Measurements from ENCODE around the gene ZSWIM4.

GRCh38 chr19:13880059-13881043 is 85.1 kb downstream of the ZSWIM4 start:
- TF ChIP-seq HDAC2 (IDR thresholded peaks at IDR 0.05): no peak
- TF ChIP-seq EP300 (IDR thresholded peaks at IDR 0.05): no peak
- no peak; the same call in 1 of the 2 replicates for TF ChIP-seq POLR2A (IDR thresholded peaks at IDR 0.05; ENCODE audit: low read length)
- peak; percentile 98 for TF ChIP-seq CTCF (IDR thresholded peaks at IDR 0.05)
- TF ChIP-seq TP53 (CRISPR knock-in tag; IDR thresholded peaks at IDR 0.05): no peak
- no peak for TF ChIP-seq BHLHE40 (IDR thresholded peaks at IDR 0.05; ENCODE audit: low read depth, low read length)
- TF ChIP-seq KDM1A (IDR thresholded peaks at IDR 0.05; ENCODE audit: low read depth): no peak
- TF ChIP-seq RCOR1 (IDR thresholded peaks at IDR 0.05; ENCODE audit: low read depth, low read length): no peak
- no peak for TF ChIP-seq SREBF2 (IDR thresholded peaks at IDR 0.05)
- TF ChIP-seq PBX3 (IDR thresholded peaks at IDR 0.05): no peak
- no peak for TF ChIP-seq JUNB (IDR thresholded peaks at IDR 0.05)
- no peak for TF ChIP-seq REST (IDR thresholded peaks at IDR 0.05)

Data from A549 (cell line).